HG03064 (cell line): Measurements from ENCODE around the gene ZNF605.
"Not testable (repeated sequence)": the region's sequence is repeated elsewhere in the genome, so short reads cannot be mapped to it uniquely, and the experiment has no call there.

Source experiments
- ATAC-seq: cut with Tn5 transposase; IDR thresholded peaks from one replicate; pipeline ENCODE4 v1.9.1; 2021; ENCODE audit warnings: low read depth; ENCODE audit not compliant: unreplicated experiment

ZNF605 gene

GRCh38 chr12:132949936-132950837, 5.9 kb downstream of the ZNF605 start:
- no peak for ATAC-seq

- ATAC-seq, result no peak
Measured at GRCh38 chr12:132948146-132949066, 7.7 kb downstream of the ZNF605 start.

DNA sequence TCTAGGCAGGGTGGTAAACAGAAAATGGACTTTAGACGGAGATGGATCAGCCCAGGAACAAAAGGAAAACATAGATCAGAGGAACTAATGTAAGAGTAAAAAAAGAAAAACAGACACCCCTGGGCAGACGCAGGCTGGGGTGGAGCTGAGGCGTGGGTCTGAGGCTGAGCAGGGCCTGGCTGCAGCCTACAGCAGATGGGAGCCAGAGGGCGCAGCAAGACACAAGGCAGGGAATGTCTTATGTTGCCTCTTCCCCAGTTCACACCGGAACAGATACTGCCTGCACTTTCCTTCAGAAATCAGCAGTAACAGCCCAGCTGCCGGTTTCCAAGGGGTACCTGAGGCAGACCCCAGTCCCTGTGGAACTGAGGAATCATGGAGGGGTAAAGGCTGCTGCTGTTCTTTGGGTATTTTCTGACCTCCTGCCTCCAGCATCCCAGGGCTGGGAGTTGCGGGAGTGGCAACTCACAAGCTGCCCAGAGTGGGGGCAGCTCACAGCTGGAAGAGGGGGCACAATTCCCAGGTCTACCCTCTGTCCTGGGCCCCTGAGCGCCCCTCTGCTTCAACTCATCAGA, 9.8 kb downstream of the ZNF605 start:
- no peak for ATAC-seq

DNA sequence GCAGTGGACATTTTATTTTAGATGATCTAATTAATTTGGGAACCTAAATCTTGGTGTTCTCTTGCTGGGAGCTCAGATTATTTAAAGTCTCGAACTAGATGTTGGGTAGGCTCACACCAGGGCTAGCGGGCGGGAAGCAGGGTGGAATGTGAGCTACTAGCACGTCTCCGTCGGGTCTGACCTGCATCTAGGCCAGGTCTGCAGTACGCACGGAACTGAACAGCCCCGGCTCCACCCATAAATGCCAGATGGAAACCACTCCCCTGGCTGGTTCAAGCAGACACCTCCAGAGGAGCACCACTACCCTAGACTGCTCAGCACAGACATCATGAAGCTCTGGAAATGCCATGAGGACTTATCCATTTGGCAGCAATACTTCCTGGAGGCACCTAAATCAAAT, 10.3 kb downstream of the ZNF605 start:
- no peak for ATAC-seq

DNA sequence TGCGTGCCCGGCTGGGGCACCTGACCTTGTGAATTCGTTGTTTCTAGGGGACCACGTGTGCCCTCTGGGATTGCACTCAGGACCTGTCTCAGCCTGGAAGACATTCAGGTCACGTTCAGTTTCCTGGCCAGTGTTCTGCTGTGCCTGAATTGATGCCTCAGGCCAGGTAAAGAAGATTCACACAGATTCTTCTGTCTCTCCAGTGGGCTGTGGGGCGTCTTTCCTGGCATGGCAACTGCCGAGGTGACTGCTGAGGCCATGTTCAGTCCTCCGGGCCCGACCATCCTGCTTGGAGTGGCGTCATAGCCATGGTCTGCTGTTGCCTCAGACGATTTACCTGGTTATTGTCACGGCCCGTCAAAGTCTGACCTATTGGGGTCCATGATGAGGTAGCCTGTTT, 13.5 kb downstream of the ZNF605 start:
- no peak for ATAC-seq

GRCh38 chr12:132941336-132941954, 14.7 kb downstream of the ZNF605 start:
- no peak for ATAC-seq

DNA sequence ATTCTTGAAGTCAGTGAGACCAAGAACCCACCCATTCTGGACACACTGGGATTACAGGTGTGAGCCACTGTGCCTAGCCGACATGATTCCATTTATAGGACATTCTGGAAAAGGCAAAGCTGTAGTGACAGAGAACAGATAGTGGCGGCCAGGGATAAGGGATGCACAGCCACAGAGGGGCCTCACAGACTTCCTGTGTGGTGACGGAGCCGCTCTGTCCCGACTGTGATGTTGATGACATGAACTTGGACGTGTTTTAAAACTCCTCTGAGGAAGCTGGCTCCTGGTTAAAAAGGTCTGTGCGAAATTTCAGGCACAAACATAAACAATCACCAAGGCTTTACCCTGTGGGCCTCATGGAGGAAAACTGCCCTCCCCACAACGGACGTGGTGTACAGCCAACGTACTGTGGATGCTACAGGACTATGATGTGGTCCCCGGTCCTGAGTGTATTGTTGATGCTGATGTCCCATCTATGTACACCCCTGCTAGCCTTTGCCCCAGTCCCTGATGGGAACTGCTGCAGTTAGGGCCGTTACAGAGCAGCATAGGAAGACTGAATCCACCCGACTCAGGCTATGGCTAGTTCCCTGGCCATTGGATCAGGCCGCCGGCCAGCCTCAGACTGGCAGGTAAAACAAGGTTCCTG, 15.9 kb downstream of the ZNF605 start:
- no peak for ATAC-seq

DNA sequence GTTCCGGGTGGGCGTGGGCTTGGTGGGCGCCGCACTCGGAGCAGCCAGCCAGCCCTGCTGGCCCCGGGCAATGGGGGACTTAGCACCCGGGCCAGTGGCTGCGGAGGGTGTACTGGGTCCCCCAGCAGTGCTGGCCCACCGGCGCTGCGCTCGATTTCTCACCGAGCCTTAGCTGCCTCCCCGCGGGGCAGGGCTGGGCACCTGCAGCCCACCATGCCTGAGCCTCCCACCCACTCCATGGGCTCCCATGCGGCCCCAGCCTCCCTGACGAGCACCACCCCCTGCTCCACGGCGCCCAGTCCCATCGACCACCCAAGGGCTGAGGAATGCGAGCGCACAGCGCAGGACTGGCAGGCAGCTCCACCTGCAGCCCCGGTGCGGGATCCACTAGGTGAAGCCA, 17.3 kb downstream of the ZNF605 start:
- not testable (repeated sequence) for ATAC-seq

GRCh38 chr12:132937476-132937875, 18.6 kb downstream of the ZNF605 start:
- no peak for ATAC-seq

- not testable (repeated sequence) for ATAC-seq
Measured at GRCh38 chr12:132936921-132937320, 19.2 kb downstream of the ZNF605 start.

DNA sequence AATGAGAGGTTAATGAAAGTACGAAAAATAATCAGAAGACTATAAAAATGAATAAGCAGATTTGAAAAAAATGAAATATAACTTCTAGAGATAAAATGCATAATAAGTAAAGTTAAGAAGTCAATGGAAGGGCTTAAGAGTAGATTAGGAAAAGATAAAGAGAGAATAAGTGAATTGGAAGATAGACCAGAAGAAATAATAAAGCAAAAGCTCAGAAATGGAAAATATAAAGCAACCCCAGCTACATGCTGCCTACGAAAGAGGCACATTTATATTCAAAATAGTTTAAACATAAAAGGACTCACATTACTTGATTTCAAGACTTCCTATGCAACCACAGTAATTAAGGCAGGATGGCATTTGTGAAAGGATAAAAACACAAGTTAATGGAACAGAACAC, 19.9 kb downstream of the ZNF605 start:
- no peak for ATAC-seq

GRCh38 chr12:132926415-132926833, 29.7 kb downstream of the ZNF605 start:
- ATAC-seq, result no peak

- no peak for ATAC-seq
Measured at GRCh38 chr12:132925597-132926414, 30.3 kb downstream of the ZNF605 start.

- no peak for ATAC-seq
Measured at GRCh38 chr12:132924356-132924755, 31.8 kb downstream of the ZNF605 start.

DNA sequence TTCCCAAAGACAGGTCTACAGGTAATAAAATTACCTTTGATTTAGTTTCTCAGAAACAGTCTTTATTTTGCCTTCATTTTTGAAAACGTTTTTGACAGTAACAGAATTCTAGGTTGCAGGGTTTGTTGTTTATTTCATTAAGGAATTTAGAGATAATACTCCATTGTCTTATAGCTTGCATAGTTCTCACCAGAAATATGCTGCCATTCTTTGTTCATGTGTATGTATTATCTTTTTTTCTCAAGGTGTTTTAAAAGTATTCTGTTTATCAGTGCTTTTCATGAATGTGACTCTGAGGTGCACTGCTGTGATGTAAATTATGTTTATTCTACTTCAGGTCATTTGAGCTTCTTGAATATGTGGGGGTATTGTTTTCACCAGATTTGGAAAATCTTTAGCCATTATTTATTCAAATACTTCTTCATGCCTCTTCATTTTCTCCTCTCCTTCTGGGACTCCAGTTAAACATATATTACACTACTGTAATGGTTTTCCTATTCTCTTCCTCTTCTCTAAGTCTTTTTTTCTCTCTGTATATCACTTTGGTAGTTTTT, 32.7 kb downstream of the ZNF605 start:
- no peak for ATAC-seq

DNA sequence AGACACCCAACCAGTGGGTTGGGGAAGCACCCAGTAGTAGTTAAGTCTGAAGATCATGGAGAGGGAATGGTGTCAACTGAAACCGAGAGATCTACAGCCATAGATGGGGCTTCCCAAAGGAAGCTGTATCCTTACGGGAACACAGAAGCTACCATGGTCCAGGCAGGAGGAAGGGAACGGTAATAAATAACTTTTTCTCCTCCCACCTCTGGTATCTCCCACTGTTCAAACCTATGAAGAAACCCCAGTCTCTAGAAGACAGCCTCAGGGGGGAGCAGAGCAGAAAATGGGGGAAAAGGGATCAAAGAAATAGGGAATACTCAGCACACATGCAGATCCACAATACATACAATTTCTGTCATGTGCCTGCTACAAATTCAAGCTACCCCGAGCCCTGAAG, 33.4 kb downstream of the ZNF605 start:
- ATAC-seq, result no peak

DNA sequence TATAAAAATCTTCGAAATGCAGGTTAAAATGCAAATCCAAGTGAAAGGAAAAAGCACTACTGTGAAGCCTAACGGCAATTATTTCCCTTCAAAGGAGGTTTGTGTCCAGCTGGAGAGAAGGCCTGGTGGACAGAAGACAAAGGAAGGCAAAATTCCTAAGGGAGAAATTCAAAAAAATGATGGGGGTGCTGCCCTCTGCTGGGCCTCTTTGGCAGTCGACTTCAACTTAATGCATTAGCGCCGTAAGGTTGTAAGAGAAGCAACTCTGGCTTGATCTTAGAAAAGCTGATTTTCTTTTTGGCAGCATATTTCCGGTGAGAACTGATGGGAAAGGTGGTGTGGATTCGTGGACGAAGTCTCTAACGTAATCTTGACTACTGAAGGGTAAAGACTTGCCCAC, 34.4 kb downstream of the ZNF605 start:
- no peak for ATAC-seq

- ATAC-seq, result no peak
Measured at GRCh38 chr12:132918680-132919079, 37.4 kb downstream of the ZNF605 start.

GRCh38 chr12:132909030-132909368, 47.1 kb downstream of the ZNF605 start:
- no peak for ATAC-seq
